ENCODE measurements around the gene ALDOB. TPM values are rescaled to one million over a fixed set of nuclear protein-coding genes. Genes with fewer than 3 reads are reported as not detected.

Gene ALDOB
- total RNA-seq, 1 experiment from 2014 or later, result not detected

DNA sequence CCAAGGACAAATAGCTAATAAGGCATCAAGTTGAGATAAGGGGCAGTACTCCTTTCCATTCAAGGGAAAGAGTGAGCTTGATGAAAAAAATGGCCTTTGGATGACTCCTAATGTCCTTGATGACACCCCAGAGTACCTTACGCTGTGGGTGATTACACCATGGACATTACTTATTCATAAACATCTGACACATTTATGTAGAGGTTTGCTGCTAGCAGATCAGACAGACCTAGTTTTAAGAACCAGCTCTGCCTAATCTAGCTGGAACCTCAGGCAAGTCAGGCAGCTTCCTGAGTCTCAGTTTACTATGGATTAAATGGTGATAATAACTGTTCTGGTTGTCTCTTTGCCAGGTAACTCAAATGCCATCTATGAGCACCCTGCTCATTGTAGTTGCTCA is 2.8 kb downstream of the ALDOB start:
- no peak overlapping the region for H2BK15ac ChIP-seq (ENCODE audit: low read depth, low read length)
- Mint-ChIP-seq H3K4me3 (no peak overlapping the region), H3K9me3 (no peaks in the 10 kb centered on the region), H3K4me1 (no peaks in the 10 kb centered on the region), H3K27me3 (ENCODE audit: low read depth) (peaks cover 1% of the 10 kb centered on the region), H3K27ac (no peak overlapping the region), H3K36me3 (ENCODE audit: insufficient read depth in 1 of 3, low read depth in 3 of 3) (no peaks in the 10 kb centered on the region)
- no peak overlapping the region for H3K56ac ChIP-seq (ENCODE audit: insufficient read length, low read depth, low read length)
- H3K9me3 ChIP-seq (ENCODE audit: control insufficient read depth, low read depth, low read length), result no peaks in the 10 kb centered on the region
- H3K27ac ChIP-seq (ENCODE audit: insufficient read length, low read depth, low read length), result no peak overlapping the region
- H3K4me1 ChIP-seq (ENCODE audit: insufficient read depth, low read length), result no peaks in the 10 kb centered on the region
- TF ChIP-seq, protein P1, sequence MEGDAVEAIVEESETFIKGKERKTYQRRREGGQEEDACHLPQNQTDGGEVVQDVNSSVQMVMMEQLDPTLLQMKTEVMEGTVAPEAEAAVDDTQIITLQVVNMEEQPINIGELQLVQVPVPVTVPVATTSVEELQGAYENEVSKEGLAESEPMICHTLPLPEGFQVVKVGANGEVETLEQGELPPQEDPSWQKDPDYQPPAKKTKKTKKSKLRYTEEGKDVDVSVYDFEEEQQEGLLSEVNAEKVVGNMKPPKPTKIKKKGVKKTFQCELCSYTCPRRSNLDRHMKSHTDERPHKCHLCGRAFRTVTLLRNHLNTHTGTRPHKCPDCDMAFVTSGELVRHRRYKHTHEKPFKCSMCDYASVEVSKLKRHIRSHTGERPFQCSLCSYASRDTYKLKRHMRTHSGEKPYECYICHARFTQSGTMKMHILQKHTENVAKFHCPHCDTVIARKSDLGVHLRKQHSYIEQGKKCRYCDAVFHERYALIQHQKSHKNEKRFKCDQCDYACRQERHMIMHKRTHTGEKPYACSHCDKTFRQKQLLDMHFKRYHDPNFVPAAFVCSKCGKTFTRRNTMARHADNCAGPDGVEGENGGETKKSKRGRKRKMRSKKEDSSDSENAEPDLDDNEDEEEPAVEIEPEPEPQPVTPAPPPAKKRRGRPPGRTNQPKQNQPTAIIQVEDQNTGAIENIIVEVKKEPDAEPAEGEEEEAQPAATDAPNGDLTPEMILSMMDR (conservative IDR thresholded peaks at IDR 0.05), result no peak
- H2BK20ac ChIP-seq (ENCODE audit: low read depth, low read length, poor library complexity, severe bottlenecking), result no peak overlapping the region
- no peak for DNase-seq
- no peak overlapping the region for H4K5ac ChIP-seq (ENCODE audit: insufficient read length, low read depth, low read length)
- H3K4ac ChIP-seq (ENCODE audit: low read depth, low read length), result no peak overlapping the region
- H2AK5ac ChIP-seq (ENCODE audit: insufficient read length, low read length), result no peak overlapping the region
- no peaks in the 10 kb centered on the region for H3K23me2 ChIP-seq (ENCODE audit: insufficient read length, low read depth, low read length, poor library complexity, severe bottlenecking)
- no peak overlapping the region for H2AFZ ChIP-seq (ENCODE audit: low read length)
- H4K20me1 ChIP-seq (ENCODE audit: control insufficient read depth, insufficient read depth, insufficient read length), result no peaks in the 10 kb centered on the region
- H3K4me2 ChIP-seq (ENCODE audit: insufficient read depth, insufficient read length, low read length), result no peak overlapping the region
- H4K8ac ChIP-seq (replicated peaks; ENCODE audit: insufficient read length, low read depth, low read length), result no peak overlapping the region
- no peaks in the 10 kb centered on the region for H3K79me1 ChIP-seq (ENCODE audit: insufficient read depth, low read depth, low read length, poor library complexity, severe bottlenecking)
- H2BK12ac ChIP-seq (ENCODE audit: insufficient read length, low read depth, low read length), result no peak overlapping the region
- H2BK5ac ChIP-seq (ENCODE audit: insufficient read length, low read length), result no peak overlapping the region
- H3K18ac ChIP-seq (ENCODE audit: insufficient read length, low read depth, low read length), result no peak overlapping the region
- no peak overlapping the region for H3K9ac ChIP-seq (ENCODE audit: extremely low read depth, insufficient read length, low read length)
- no CpG with 5 or more reads among the region's 1 CpG for WGBS (ENCODE audit: extremely low coverage, insufficient read length, low lambda C conversion rate)
- no peak overlapping the region for H2BK120ac ChIP-seq (ENCODE audit: low read depth, low read length, poor library complexity, severe bottlenecking)
- H3K79me2 ChIP-seq (ENCODE audit: insufficient read depth, low read length), result no peaks in the 10 kb centered on the region
- H4K91ac ChIP-seq (ENCODE audit: insufficient read length, low read depth, low read length), result no peak overlapping the region
- no peak overlapping the region for H3K14ac ChIP-seq (ENCODE audit: insufficient read depth, low read length)
- no peaks in the 10 kb centered on the region for H3K27me3 ChIP-seq (ENCODE audit: insufficient read depth, low read length)
- H3K23ac ChIP-seq (ENCODE audit: insufficient read length, low read depth, low read length), result no peak overlapping the region
- H3T11ph ChIP-seq (ENCODE audit: low read length), result no peak overlapping the region
